ENCODE results near the gene PTPRR. TPM values are rescaled to one million over a fixed set of nuclear protein-coding genes. Genes with fewer than 3 reads are reported as not detected.

The PTPRR gene
- total RNA-seq, 2 experiments from 2014 or later: not detected

- H3K27me3 Mint-ChIP-seq: peaks cover 40% of the 10 kb centered on the region
- POLR2A ChIA-PET: no interaction called here
- no peak overlapping the region for H3K27ac Mint-ChIP-seq
- no peaks in the 10 kb centered on the region for H3K36me3 Mint-ChIP-seq (ENCODE audit: low read depth)
- CTCF ChIA-PET: no interaction called here
- no peaks in the 10 kb centered on the region for H3K9me3 Mint-ChIP-seq
- no peak for DNase-seq
- H3K4me3 Mint-ChIP-seq: no peak overlapping the region
- peaks cover 4% of the 10 kb centered on the region for H3K4me1 Mint-ChIP-seq
Observed at GRCh38 chr12:70608184-70608583, 312.4 kb downstream of the PTPRR start.

- H3K36me3 Mint-ChIP-seq (ENCODE audit: low read depth): no peaks in the 10 kb centered on the region
- no peak overlapping the region for H3K27ac Mint-ChIP-seq
- peaks cover 39% of the 10 kb centered on the region for H3K27me3 Mint-ChIP-seq
- H3K9me3 Mint-ChIP-seq: no peaks in the 10 kb centered on the region
- no peak overlapping the region for H3K4me3 Mint-ChIP-seq
- DNase-seq: no peak
- peaks cover 4% of the 10 kb centered on the region for H3K4me1 Mint-ChIP-seq
- ChIA-PET POLR2A (no interaction called here), CTCF (no interaction called here)
Observed at GRCh38 chr12:70607107-70607506, 313.4 kb downstream of the PTPRR start.

- CTCF ChIA-PET: no interaction called here
- no peaks in the 10 kb centered on the region for H3K9me3 Mint-ChIP-seq
Observed at GRCh38 chr12:70605976-70606375, 314.6 kb downstream of the PTPRR start.

GRCh38 chr12:70604662-70605061 lies 315.9 kb downstream of the PTPRR start:
- Mint-ChIP-seq H3K9me3 (no peaks in the 10 kb centered on the region), H3K4me3 (no peak overlapping the region), H3K4me1 (no peaks in the 10 kb centered on the region), H3K27ac (no peak overlapping the region), H3K27me3 (peaks cover 28% of the 10 kb centered on the region), H3K36me3 (ENCODE audit: low read depth) (no peaks in the 10 kb centered on the region)
- CTCF ChIA-PET: no interaction called here
- POLR2A ChIA-PET: no interaction called here
- no peak for DNase-seq

More at GRCh38 chr12:70605976-70606375, 314.6 kb downstream of the PTPRR start:
- Mint-ChIP-seq H3K4me3 (no peak overlapping the region), H3K27ac (no peak overlapping the region), H3K36me3 (ENCODE audit: low read depth) (no peaks in the 10 kb centered on the region), H3K4me1 (peaks cover 4% of the 10 kb centered on the region), H3K27me3 (peaks cover 34% of the 10 kb centered on the region)
- POLR2A ChIA-PET: no interaction called here
- DNase-seq: no peak

- H3K4me1 Mint-ChIP-seq: no peaks in the 10 kb centered on the region
- DNase-seq: no peak
- CTCF ChIA-PET: interaction anchor here (0.8 to 1.2 kb wide), 2 partner anchors 116 to 159 kb away, joined by 3 read pairs; no protein-coding TSS in a partner anchor
- POLR2A ChIA-PET: no interaction called here
- peaks cover 14% of the 10 kb centered on the region for H3K27me3 Mint-ChIP-seq
- no peak overlapping the region for H3K4me3 Mint-ChIP-seq
- H3K36me3 Mint-ChIP-seq (ENCODE audit: low read depth): no peaks in the 10 kb centered on the region
- H3K9me3 Mint-ChIP-seq: no peaks in the 10 kb centered on the region
- no peak overlapping the region for H3K27ac Mint-ChIP-seq
Observed at GRCh38 chr12:70603044-70603443, 317.5 kb downstream of the PTPRR start.

- ChIA-PET POLR2A (no interaction called here), CTCF (interaction anchor here (0.6 kb wide), 1 partner anchor 132 kb away, joined by 4 read pairs; no protein-coding TSS in a partner anchor)
- no peaks in the 10 kb centered on the region for H3K9me3 Mint-ChIP-seq
- H3K36me3 Mint-ChIP-seq (ENCODE audit: low read depth): no peaks in the 10 kb centered on the region
- peaks cover 2% of the 10 kb centered on the region for H3K27me3 Mint-ChIP-seq
- no peak for DNase-seq
- H3K27ac Mint-ChIP-seq: no peak overlapping the region
- no peaks in the 10 kb centered on the region for H3K4me1 Mint-ChIP-seq
- H3K4me3 Mint-ChIP-seq: no peak overlapping the region
Observed at GRCh38 chr12:70598467-70599193, 321.9 kb downstream of the PTPRR start.

GRCh38 chr12:70592664-70593063 lies 327.9 kb downstream of the PTPRR start:
- no peak overlapping the region for H3K4me3 Mint-ChIP-seq
- no peak for DNase-seq

GRCh38 chr12:70590549-70591226 lies 329.9 kb downstream of the PTPRR start:
- no peak overlapping the region for H3K27ac Mint-ChIP-seq
- H3K4me3 Mint-ChIP-seq: no peak overlapping the region
- ChIA-PET POLR2A (no interaction called here), CTCF (interaction anchor here (0.6 to 2.6 kb wide), 10 partner anchors 9 to 712 kb away, joined by 3 to 9 read pairs (median 3); no protein-coding TSS in a partner anchor)
- H3K9me3 Mint-ChIP-seq: no peaks in the 10 kb centered on the region
- no peaks in the 10 kb centered on the region for H3K4me1 Mint-ChIP-seq
- H3K27me3 Mint-ChIP-seq: peaks cover 6% of the 10 kb centered on the region
- no peak for DNase-seq
- no peaks in the 10 kb centered on the region for H3K36me3 Mint-ChIP-seq (ENCODE audit: low read depth)

More at GRCh38 chr12:70592664-70593063, 327.9 kb downstream of the PTPRR start:
- POLR2A ChIA-PET: no interaction called here
- Mint-ChIP-seq H3K27ac (no peak overlapping the region), H3K9me3 (no peaks in the 10 kb centered on the region), H3K27me3 (peaks cover 6% of the 10 kb centered on the region), H3K4me1 (no peaks in the 10 kb centered on the region), H3K36me3 (ENCODE audit: low read depth) (no peaks in the 10 kb centered on the region)
- CTCF ChIA-PET: interaction anchor here (1.1 kb wide), 1 partner anchor 137 kb away, joined by 3 read pairs; no protein-coding TSS in a partner anchor

- no peak overlapping the region for H3K27ac Mint-ChIP-seq
- POLR2A ChIA-PET: no interaction called here
- no peaks in the 10 kb centered on the region for H3K9me3 Mint-ChIP-seq
- no peaks in the 10 kb centered on the region for H3K36me3 Mint-ChIP-seq (ENCODE audit: low read depth)
- H3K27me3 Mint-ChIP-seq: peaks cover 6% of the 10 kb centered on the region
- H3K4me1 Mint-ChIP-seq: no peaks in the 10 kb centered on the region
- no peak overlapping the region for H3K4me3 Mint-ChIP-seq
- CTCF ChIA-PET: interaction anchor here (0.7 to 2.6 kb wide), 9 partner anchors 8 to 711 kb away, joined by 3 to 9 read pairs (median 3); no protein-coding TSS in a partner anchor
- peak; percentile 54 for DNase-seq
Observed at GRCh38 chr12:70590051-70590450, 330.5 kb downstream of the PTPRR start.

Other genes with a start within 250 kb of the PTPRR start
- not detected for gene TSPAN8, start 237.3 kb upstream of the PTPRR start, total RNA-seq

Data from activated CD4-positive, alpha-beta memory T cell treated with anti-CD3 and anti-CD28 coated beads, Interleukin-2, amount 10 ng/mL, durations not matched to agents 7 days and 5 days (primary cell).